ENCODE results near the gene AP1G1. TPM values are rescaled to one million over a fixed set of nuclear protein-coding genes. Genes with fewer than 3 reads are reported as not detected.
"Not testable (repeated sequence)": the region's sequence is repeated elsewhere in the genome, so short reads cannot be mapped to it uniquely, and the experiment has no call there.

The AP1G1 gene
- polyA plus RNA-seq, 1 experiment: 59.8 TPM

DNA sequence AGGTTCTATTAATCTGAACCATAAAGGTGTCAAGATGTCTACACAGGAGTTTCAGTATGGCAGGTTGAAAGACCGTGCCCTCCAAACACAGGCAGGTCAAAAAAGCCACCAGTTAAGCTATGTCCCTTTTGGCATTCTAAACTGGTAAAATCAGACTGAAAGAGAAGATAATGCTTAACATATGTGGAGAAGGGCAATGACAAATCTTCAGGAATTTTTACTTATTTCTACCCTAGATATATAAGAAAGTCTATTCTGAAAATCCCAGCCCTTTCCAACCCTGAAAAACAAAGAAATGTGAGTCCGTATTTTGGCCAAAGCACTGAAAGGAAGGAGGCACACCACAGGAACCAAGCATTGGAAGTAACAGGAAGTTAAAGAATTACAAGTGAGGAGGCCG is 16.5 kb downstream of the AP1G1 start:
- Histone ChIP-seq H3K36me3 (ENCODE audit: control insufficient read depth, insufficient read depth, low read length) (peaks cover 7% of the 10 kb centered on the region), H3K27me3 (ENCODE audit: control insufficient read depth, insufficient read depth, low read length) (no peaks in the 10 kb centered on the region), H3K4me3 (ENCODE audit: low read depth, low read length) (no peak overlapping the region)
- ChIA-PET CTCF (interaction anchor here (1.5 kb wide), 1 partner anchor 10 kb away, joined by 3 read pairs; no protein-coding TSS in a partner anchor), POLR2A (interaction anchor here (0.9 kb wide), 1 partner anchor 15 kb away, joined by 3 read pairs; no protein-coding TSS in a partner anchor)
- no peak for DNase-seq (ENCODE audit: low read depth)
- TF ChIP-seq CTCF (IDR thresholded peaks at IDR 0.05; ENCODE audit: insufficient read depth, low read depth, low read length): no peak

DNA sequence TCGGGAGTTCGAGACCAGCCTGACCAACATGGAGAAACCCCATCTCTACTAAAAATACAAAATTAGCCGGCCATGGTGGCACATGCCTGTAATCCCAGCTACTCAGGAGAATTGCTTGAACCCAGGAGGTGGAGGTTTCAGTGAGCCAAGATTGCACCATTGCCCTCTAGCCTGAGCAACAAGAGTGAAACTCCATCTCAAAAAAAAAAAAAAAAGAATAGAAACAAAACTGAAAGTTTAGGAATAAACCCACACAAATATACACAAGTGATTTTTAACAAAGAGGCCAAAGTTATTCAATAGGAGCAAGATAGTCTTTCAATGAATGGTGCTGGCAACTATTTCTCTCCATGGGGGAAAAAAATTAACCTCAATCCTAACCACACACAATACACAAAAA is 18.3 kb downstream of the AP1G1 start:
- H3K4me3 ChIP-seq (ENCODE audit: low read depth, low read length); DNase-seq (ENCODE audit: low read depth); H3K36me3 ChIP-seq (ENCODE audit: control insufficient read depth, insufficient read depth, low read length); H3K27me3 ChIP-seq (ENCODE audit: control insufficient read depth, insufficient read depth, low read length); POLR2A ChIA-PET: not testable (repeated sequence)
- CTCF ChIA-PET: interaction anchor here (2.7 kb wide), 1 partner anchor 92 kb away, joined by 7 read pairs; no protein-coding TSS in a partner anchor

DNA sequence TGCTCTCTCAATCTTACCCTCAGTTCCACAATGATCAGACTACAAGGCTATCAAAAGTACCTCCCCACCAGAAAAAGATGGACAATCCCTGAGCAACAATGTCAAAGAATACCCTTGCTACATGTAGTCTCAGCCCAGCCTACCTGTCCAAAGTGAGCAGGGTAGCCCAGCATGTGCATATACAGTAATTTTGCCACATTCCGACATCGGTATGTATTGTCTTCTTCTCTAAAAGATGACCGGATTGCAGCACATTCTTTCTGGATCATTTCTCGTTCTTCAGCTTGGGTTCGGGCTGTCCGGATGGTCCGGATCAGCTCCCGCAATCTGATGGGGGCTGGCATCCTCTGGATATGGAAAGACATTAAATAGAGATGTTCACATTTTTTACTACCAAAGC is 19.5 kb downstream of the AP1G1 start:
- CTCF ChIA-PET: interaction anchor here (2.7 kb wide), 1 partner anchor 94 kb away, joined by 7 read pairs; no protein-coding TSS in a partner anchor

GRCh38 chr16:71788578-71788977 is 20.1 kb downstream of the AP1G1 start:
- DNase-seq (ENCODE audit: low read depth): no peak
- POLR2A ChIA-PET: no interaction called here

More for the DNA sequence above, 19.5 kb downstream of the AP1G1 start:
- Histone ChIP-seq H3K4me3 (ENCODE audit: low read depth, low read length) (no peak overlapping the region), H3K36me3 (ENCODE audit: control insufficient read depth, insufficient read depth, low read length) (peaks cover 9% of the 10 kb centered on the region), H3K27me3 (ENCODE audit: control insufficient read depth, insufficient read depth, low read length) (no peaks in the 10 kb centered on the region)
- POLR2A ChIA-PET: no interaction called here
- DNase-seq (ENCODE audit: low read depth): no peak
- no peak for TF ChIP-seq CTCF (IDR thresholded peaks at IDR 0.05; ENCODE audit: insufficient read depth, low read depth, low read length)

GRCh38 chr16:71785143-71785542 is 23.5 kb downstream of the AP1G1 start:
- ChIA-PET CTCF (interaction anchor here (0.6 kb wide), 1 partner anchor 11 kb away, joined by 3 read pairs; no protein-coding TSS in a partner anchor), POLR2A (interaction anchor here (0.7 kb wide), 1 partner anchor 9 kb away, joined by 3 read pairs; no protein-coding TSS in a partner anchor)
- not testable (repeated sequence) for H3K4me3 ChIP-seq (ENCODE audit: low read depth, low read length); H3K27me3 ChIP-seq (ENCODE audit: control insufficient read depth, insufficient read depth, low read length); H3K36me3 ChIP-seq (ENCODE audit: control insufficient read depth, insufficient read depth, low read length); DNase-seq (ENCODE audit: low read depth)

More at GRCh38 chr16:71788578-71788977, 20.1 kb downstream of the AP1G1 start:
- no peak for TF ChIP-seq CTCF (IDR thresholded peaks at IDR 0.05; ENCODE audit: insufficient read depth, low read depth, low read length)
- Histone ChIP-seq H3K4me3 (ENCODE audit: low read depth, low read length) (no peak overlapping the region), H3K27me3 (ENCODE audit: control insufficient read depth, insufficient read depth, low read length) (no peaks in the 10 kb centered on the region), H3K36me3 (ENCODE audit: control insufficient read depth, insufficient read depth, low read length) (peaks cover 9% of the 10 kb centered on the region)
- CTCF ChIA-PET: interaction anchor here (2.7 kb wide), 1 partner anchor 94 kb away, joined by 7 read pairs; no protein-coding TSS in a partner anchor

GRCh38 chr16:71784093-71784492 is 24.5 kb downstream of the AP1G1 start:
- no peak for TF ChIP-seq CTCF (IDR thresholded peaks at IDR 0.05; ENCODE audit: insufficient read depth, low read depth, low read length)
- H3K27me3 ChIP-seq (ENCODE audit: control insufficient read depth, insufficient read depth, low read length): no peaks in the 10 kb centered on the region
- no peak overlapping the region for H3K4me3 ChIP-seq (ENCODE audit: low read depth, low read length)
- H3K36me3 ChIP-seq (ENCODE audit: control insufficient read depth, insufficient read depth, low read length): peaks cover 10% of the 10 kb centered on the region
- DNase-seq (ENCODE audit: low read depth): no peak
- CTCF ChIA-PET: no interaction called here
- POLR2A ChIA-PET: no interaction called here
